HG03159 (cell line): Measurements from ENCODE around the gene TMA7B.

Experiments
- ATAC-seq: cut with Tn5 transposase; IDR thresholded peaks from one replicate; pipeline ENCODE4 v1.9.1; 2021; ENCODE audit warnings: mild to moderate bottlenecking, moderate library complexity; ENCODE audit not compliant: unreplicated experiment

TMA7B gene

DNA sequence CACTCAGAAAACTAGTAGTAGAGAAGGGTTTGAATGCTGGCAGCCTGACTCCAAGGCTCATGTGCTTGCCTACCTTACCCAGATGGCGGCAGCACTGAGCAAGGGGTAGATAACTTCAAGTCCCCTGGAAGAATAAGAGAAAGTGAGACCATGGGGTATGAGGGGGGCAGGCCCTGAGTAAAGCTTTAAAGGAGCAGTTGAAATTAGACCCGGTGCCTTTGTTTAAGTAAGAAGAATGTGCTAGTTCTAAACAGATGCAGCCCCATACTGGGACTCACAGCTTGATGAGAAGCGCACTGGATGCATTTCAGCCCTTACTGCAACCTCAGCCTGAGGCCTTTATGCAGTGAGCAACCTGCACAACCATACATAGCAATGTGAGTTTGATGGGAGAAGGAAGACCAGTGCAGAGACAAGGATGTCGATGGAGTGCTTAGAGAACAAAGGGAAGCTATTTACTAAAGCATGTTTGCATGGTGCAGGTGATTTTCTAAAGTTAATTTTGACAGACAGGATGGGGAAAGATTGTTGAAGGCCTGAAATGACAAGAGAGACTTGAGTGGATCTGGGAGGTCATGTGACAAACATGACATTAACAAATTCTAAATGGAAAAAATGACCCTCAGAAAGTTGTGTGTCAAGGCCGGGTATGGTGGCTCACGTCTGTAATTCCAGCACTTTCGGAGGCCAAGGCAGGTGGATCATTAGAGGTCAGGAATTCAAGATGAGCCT lies 27.1 kb upstream of the TMA7B start:
- ATAC-seq: no peak

DNA sequence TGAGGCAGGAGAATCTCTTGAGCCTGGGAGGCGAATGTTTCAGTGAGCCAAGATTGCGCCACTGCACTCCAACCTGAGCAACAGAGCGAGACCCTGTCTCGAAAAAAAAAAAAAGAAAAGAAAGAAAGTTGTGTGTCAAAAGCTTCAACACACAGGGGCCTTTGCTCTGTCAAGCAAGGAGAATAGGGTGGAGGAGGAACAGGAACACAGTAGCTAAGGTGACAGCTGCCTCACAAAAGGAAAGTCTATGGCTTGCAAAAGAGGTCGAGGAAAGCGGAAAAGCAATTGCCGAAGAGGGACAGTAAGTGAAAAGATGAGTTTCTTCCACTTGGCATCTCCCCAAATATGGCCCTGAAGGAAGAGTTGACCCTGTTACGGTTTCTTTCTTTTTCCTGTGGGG lies 26.5 kb upstream of the TMA7B start:
- ATAC-seq: no peak

DNA sequence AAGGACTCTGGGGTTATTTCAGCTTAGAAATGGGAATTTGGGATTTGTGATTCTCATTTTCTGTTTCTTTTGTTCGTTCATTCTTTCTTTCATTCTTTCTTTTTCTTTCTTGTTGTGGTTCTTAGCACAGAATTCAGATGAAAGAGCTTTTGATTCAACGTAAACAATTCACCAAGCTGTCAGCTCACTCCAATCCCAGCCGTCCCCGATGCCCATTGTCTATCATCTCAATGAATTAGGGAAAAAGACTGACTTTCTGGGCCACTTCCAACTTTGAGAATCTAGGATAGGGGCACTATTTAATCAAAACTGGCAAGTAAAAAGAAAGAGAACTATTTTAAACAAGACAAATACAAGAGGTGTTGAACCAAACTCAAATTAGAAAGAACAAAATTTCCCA lies 25.1 kb upstream of the TMA7B start:
- no peak for ATAC-seq

GRCh38 chr22:39935612-39936011 lies 24.6 kb upstream of the TMA7B start:
- ATAC-seq: no peak

DNA sequence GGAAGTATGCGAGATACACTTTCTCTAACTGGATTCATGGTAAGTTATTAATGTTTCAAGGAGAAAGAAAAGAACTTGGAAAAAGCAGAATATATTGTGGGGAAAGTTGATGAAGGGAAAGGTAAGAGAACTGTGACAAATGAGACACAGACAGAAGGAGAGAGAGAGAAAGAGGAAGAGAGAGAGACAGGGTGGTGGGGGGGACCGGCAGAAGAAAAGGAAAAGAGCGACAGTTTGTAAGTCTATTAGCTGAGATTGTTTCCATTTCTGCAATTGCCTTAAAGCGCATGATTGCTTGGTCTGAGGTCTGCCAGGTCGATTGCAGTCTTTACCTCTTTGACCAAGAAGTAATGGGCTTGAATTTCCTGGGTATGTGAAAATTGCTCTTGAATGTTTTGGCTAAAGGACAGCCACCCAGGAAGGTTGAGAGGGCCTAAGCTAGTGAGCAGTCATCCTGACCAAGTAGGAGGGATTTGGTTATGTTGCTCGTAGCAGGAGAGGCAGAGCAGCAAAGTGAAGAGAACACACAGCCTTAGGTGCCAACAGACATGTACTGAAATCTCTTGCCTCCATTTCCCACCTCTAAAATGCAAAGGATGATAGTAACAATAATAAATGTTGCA lies 23.6 kb upstream of the TMA7B start:
- no peak for ATAC-seq

DNA sequence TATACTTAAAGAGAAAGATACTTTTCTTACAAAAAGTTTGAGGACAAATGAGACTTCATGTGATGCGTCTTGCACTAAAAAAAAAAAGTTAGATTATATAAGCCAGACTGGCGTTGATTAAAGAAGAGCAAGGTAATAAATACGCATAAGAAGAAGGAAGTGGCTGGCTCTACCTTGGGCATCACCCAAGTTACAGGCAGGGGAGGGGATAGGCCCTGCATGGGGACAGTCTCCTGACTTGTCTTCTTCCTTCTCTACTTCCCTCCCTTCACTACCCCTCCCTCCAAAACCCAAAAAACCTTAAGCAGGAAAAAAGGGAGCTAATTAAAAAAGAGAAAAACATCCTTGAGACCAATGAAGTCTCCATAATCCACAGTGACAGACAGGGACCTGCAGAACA lies 22.3 kb upstream of the TMA7B start:
- no peak for ATAC-seq

- ATAC-seq: no peak
These were observed 21.6 kb upstream of the TMA7B start for GRCh38 chr22:39938509-39939111.

DNA sequence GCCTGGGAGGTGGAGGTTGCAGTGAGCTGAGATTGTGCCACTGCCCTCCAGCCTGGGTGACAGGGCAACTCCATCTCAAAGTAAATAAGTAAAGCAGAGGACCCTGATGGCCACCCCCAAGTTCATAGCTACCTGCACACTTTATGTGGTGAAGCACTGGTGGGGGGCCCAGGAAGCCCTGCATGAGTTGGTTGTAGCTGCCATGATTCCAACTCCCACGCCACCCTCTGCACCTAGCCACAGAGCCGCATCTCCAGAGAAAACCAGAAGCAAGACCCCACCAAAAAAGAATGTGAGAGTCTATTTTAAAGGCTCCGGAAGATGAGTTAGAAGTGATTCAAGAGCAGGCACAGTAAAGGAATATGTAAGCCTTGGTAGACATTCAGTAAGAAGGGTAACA lies 20.4 kb upstream of the TMA7B start:
- ATAC-seq: no peak

DNA sequence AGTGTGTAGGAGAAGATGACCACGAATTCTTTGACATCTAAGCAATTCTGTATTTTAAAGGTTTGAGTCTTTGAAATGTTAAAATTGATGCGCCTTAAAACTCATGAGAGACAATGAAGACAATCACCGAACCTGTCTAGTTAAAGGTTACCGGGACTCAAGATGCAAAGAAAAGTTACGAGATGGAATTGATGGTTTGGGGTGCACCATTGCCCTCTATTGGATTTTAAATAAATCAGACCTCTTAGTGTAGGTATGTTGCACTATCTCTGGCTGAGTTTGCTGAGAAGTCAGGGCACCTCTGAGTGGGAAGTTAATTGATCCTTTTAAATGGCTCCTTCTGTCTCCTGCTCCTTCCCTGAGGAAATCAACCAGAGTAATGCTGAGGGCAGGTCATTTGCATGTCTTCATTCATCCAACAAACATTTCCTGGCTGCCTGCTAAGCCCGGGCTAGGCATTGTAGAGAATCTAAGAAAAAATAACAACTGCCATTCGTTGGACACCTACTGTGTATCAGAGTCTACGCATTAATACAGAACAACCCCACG lies 19.4 kb upstream of the TMA7B start:
- ATAC-seq: no peak

GRCh38 chr22:39941601-39942000 lies 18.6 kb upstream of the TMA7B start:
- ATAC-seq: no peak

DNA sequence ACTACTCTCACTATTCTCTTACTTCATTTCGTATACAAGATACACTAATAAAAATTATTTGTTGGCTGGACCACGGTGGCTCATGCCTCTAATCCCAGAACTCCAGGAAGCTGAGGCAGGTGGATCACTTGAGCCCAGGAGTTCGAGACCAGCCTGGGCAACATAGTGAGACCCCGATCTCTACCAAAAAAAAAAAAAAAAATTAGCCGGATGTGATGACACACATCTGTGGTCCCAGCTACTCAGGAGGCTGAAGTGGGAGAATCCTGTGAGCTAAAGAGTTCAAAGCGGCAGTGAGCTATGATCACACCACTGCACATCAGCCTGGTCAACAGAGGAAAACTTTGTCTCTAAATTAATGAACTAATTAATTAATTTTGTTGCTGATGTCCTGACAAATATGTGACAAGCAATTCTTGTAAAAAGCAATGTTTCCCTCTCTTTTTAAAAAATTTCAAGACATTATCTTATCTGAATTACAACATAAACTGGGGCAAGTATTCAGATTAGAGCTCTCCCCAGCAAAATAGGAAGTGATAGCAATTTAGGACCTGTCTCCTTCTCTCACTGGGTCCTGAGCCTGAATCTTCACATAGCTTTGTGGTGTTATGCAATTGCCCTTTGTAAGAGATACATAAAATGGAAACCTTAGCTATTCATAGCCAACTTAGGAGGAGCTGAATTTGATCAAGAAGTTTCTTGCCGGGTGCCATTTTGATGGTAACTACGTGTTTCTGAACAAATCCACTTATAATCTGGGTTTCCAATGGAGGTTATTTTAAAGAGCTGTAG lies 17.6 kb upstream of the TMA7B start:
- ATAC-seq: no peak

DNA sequence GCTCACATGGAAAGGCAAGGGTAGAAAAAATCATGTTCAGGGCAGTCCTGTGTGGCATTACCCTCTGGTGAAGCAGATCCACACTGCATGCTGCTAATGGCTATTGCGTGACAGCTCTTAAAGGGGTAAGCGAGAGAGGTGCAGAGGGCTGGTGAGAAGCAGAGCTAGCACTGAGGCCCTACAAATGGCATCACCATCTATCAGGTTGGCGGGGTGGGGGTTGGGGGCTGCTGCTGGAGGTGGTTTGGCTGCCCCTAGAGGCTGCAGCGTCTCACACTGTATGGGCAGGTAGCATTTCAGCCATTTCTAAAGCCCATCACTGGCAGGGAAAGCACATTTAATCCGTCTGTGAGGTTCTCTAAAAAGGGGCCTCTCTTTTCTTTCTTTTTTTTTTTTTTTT lies 16.9 kb upstream of the TMA7B start:
- no peak for ATAC-seq

- no peak for ATAC-seq
These were observed 16.0 kb upstream of the TMA7B start for GRCh38 chr22:39943953-39944872.

DNA sequence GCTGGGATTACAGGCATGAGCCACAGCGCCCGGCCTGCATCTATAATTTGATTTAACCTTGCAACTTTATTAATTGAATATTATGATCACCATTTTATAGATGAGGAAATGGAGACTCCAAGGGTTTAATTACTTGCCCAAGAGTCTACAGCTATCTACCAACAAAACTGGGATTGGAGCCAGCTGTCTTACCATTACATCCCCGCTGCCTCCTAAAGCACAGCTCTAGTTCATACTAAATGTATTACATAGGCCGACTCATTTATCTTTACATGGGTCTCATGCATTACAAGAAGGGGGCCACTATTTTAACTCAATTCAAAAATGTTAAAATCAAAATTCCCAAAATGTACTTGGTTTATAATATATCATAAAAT lies 14.1 kb upstream of the TMA7B start:
- no peak for ATAC-seq

GRCh38 chr22:39946503-39947219 lies 13.5 kb upstream of the TMA7B start:
- ATAC-seq: no peak

DNA sequence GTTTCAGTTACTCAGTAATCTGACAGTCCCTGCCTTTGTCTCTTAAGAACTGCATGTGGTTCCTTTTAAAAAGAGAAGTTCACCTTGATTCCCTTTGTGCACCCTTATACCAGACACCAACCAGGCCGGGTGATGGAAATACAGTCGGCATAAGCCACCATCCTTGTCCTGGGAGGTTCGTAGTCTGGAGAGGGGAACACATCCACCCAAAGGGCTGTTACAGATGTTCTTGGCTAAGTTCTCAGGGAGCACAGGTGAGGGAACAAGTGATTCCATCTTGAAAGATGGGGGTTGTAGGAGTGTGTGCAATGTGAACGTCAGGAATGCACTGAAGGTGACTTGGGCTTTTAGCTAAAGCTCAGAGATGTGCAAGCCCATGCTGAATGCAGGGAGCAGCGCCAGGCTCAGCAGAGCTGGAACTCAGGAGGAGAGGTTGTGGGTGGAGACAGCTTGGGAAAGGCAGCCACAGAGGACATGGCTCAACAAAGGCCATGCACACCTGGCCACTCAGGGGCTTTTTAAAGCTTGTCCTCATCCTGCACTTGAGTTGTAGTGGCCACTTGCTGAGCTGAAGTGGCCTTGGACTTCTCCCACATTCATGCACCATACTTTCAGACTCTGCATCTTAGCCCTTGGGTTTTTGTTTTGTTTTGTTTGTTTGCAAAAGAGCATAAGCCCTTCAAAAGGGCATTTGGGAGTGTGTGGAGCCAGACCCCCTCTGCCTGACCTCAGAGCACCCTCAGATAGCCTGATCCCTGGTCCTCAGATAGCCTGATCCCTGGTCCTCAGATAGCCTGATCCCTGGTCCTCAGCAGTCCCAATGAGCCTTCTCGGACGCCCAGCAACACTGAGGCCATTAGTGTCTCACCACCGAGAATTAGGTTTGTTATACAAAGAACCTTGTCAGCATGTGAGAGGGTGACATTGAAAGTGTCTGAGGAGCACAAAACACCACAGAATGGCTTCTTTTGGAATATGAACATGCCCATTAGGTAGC lies 12.7 kb upstream of the TMA7B start:
- no peak for ATAC-seq

DNA sequence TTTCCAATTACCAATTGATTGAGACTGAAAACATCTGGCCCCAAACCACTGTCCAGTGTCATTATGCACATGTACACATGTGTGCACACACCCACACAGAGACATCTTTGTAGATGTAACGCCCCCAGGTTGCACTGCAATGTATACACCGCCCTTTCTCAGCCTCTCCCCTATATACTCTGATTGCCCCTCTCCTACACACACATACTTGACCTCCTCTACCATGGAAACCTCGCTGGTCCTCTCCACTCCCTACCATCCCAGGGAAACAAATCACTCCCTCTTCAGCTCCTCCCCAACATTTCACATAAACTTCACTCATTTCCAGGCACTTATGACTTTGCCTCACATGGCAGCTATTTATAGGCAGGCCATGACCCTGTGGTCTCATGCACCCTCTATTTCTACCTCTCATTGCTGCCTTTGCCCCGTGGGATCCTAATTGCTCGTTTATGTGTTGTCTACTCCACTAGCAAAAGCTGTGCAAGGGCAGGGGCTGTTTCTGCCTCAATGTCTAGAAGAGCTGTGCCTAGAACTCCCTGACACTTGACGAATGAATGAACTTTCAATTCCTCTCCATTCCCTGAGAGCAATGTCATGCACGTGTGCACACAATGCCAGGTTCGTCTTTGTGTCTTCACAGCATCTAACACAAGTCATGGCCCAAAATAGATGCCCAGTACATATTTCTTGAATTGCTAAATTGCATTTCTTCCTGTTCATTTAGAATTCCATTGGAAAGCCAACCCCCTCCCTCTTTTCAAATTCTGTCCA lies 10.0 kb upstream of the TMA7B start:
- no peak for ATAC-seq
